HEK293T (cell line): Measurements from ENCODE around the gene PTCRA.
A peak's percentile ranks its signal among the peaks of the same experiment; 100 is the strongest.

Experiments used
- BHLHE40 ChIP-seq: fragments of 450-650 bp; IDR thresholded peaks from 2 replicates; pipeline ENCODE4 v1.6.1; 2016; ENCODE audit warnings: mild to moderate bottlenecking, moderate library complexity, borderline replicate concordance
- CTBP1 ChIP-seq: fragments of 450-650 bp; IDR thresholded peaks from 2 replicates; pipeline ENCODE4 v1.6.1; 2016; ENCODE audit warnings: borderline replicate concordance
- ELF4 ChIP-seq: fragments of 450-650 bp; IDR thresholded peaks from 2 replicates; pipeline ENCODE4 v1.6.1; 2017; ENCODE audit warnings: antibody characterized with exemption
- FOXA1 ChIP-seq: fragments of 450-650 bp; IDR thresholded peaks from 2 replicates; pipeline ENCODE4 v1.6.1; 2016; ENCODE audit warnings: mild to moderate bottlenecking
- FOXK2 ChIP-seq: fragments of 450-650 bp; IDR thresholded peaks from 2 replicates; pipeline ENCODE4 v1.6.1; 2016; ENCODE audit warnings: mild to moderate bottlenecking
- FOXM1 ChIP-seq: fragments of 450-650 bp; IDR thresholded peaks from 2 replicates; pipeline ENCODE4 v1.6.1; 2017; ENCODE audit warnings: mild to moderate bottlenecking, borderline replicate concordance
- HDGF ChIP-seq: fragments of 450-650 bp; IDR thresholded peaks from 2 replicates; pipeline ENCODE4 v1.6.1; 2017; ENCODE audit warnings: antibody characterized with exemption, borderline replicate concordance
- LEF1 ChIP-seq: fragments of 450-650 bp; IDR thresholded peaks from 2 replicates; pipeline ENCODE4 v1.6.1; 2017; ENCODE audit warnings: mild to moderate bottlenecking, borderline replicate concordance
- NFRKB ChIP-seq: fragments of 450-650 bp; IDR thresholded peaks from 2 replicates; pipeline ENCODE4 v1.6.1; 2016; ENCODE audit warnings: mild to moderate bottlenecking, moderate library complexity
- SP1 ChIP-seq: fragments of 450-650 bp; IDR thresholded peaks from 2 replicates; pipeline ENCODE4 v1.6.1; 2017
- SUZ12 ChIP-seq: fragments of 450-650 bp; IDR thresholded peaks from 2 replicates; pipeline ENCODE4 v1.6.1; 2016; ENCODE audit warnings: mild to moderate bottlenecking
- TARDBP ChIP-seq: fragments of 450-650 bp; IDR thresholded peaks from 2 replicates; pipeline ENCODE4 v1.6.1; 2016
- ZNF384 ChIP-seq: fragments of 450-650 bp; IDR thresholded peaks from 2 replicates; pipeline ENCODE4 v1.6.1; 2016
- TF ChIP-seq, protein P1 (sequence below): fragments of 450-650 bp; IDR thresholded peaks from 2 replicates; pipeline ENCODE4 v1.6.1; 2016

DNA sequence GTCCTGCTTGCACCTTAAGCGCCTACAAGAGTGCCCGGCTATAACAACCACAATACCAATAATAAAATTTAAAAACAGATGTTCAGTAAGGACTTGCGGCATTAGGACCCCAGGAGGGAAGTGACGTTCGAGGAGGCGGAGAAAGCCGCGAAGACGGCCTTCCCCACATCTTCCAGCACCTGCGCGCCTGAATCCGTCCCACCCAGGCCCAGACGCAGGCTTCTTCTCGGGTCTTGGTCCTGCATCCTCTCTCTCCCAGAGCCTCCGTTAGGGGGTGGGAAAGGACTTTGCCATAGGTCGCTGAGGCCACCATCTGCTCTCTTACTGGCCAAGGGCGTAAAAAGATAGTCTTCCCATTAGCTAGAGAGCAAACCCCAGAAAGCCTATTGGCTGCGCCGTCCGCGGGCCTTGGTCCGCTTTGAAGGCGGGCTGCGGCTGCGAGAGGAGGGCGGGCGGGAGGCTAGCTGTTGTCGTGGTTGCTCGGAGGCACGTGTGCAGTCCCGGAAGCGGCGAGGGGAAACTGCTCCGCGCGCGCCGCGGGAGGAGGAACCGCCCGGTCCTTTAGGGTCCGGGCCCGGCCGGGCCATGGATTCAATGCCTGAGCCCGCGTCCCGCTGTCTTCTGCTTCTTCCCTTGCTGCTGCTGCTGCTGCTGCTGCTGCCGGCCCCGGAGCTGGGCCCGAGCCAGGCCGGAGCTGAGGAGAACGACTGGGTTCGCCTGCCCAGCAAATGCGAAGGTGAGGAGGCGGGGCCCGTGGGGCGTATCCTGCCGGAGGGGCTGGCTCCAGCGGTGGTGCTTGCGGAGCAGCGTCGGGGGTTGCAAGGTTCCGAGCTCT, 13.3 kb downstream of the PTCRA start, which contains the start of gene CNPY3:
- TF ChIP-seq ELF4 (peak; percentile 81), CTBP1 (no peak), FOXM1 (no peak), NFRKB (no peak), FOXK2 (no peak; the same call in 1 of the 2 replicates), SUZ12 (no peak), ZNF384 (no peak), HDGF (no peak), LEF1 (no peak), FOXA1 (no peak), SP1 (no peak), TARDBP (no peak), BHLHE40 (no peak)
- TF ChIP-seq, protein P1, sequence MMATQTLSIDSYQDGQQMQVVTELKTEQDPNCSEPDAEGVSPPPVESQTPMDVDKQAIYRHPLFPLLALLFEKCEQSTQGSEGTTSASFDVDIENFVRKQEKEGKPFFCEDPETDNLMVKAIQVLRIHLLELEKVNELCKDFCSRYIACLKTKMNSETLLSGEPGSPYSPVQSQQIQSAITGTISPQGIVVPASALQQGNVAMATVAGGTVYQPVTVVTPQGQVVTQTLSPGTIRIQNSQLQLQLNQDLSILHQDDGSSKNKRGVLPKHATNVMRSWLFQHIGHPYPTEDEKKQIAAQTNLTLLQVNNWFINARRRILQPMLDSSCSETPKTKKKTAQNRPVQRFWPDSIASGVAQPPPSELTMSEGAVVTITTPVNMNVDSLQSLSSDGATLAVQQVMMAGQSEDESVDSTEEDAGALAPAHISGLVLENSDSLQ = no peak
